HG03196 (cell line): ENCODE results near the gene MTMR6.

Experiments
- ATAC-seq: cut with Tn5 transposase; IDR thresholded peaks from one replicate; pipeline ENCODE4 v1.9.1; 2021; ENCODE audit not compliant: unreplicated experiment

The MTMR6 gene

GRCh38 chr13:25217023-25217885, 70.0 kb downstream of the MTMR6 start:
- ATAC-seq: no peak

- ATAC-seq: no peak
These were observed 72.1 kb downstream of the MTMR6 start for GRCh38 chr13:25215253-25215575.

- no peak for ATAC-seq
These were observed 72.6 kb downstream of the MTMR6 start for GRCh38 chr13:25214491-25215252.

- ATAC-seq: no peak
These were observed 73.6 kb downstream of the MTMR6 start for GRCh38 chr13:25213715-25214114.

GRCh38 chr13:25210842-25211569, 76.3 kb downstream of the MTMR6 start:
- ATAC-seq: no peak

GRCh38 chr13:25207291-25207810, 79.9 kb downstream of the MTMR6 start:
- ATAC-seq: no peak

- no peak for ATAC-seq
These were observed 82.4 kb downstream of the MTMR6 start for GRCh38 chr13:25204863-25205262.

- no peak for ATAC-seq
These were observed 84.1 kb downstream of the MTMR6 start for GRCh38 chr13:25203127-25203740.

GRCh38 chr13:25200783-25201182, 86.5 kb downstream of the MTMR6 start:
- ATAC-seq: no peak

GRCh38 chr13:25198647-25199046, 88.6 kb downstream of the MTMR6 start:
- ATAC-seq: no peak

- ATAC-seq: no peak
These were observed 90.3 kb downstream of the MTMR6 start for GRCh38 chr13:25196971-25197370.
